Measurements from ENCODE around the gene NLGN4X.

The NLGN4X gene

DNA sequence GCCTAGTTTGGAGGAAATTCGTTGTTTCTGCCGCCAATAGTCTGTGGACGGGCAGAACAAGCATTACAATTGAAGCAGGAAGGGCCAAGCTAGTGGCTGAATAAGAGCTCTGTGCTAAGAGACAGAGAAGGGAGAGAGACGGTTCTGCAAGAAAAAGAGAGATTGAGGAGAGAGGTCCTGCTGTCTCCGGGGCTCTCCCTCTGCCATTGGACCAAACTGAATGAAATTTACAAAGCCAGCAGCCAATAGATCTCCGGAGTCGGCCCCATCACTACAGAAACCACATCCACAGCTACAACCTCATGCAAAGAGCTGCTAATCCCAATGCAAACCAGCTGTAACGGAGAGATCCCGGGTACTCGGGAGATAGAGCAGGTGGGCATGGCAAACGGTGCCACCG is at the start of gene NLGN4X:
Gene NLGN4X, minus strand, starts transcription at position 148 of the 400 bp plus-strand sequence. CDS start 77,401 bp downstream, outside the sequence.
- DNase-seq: no peak
- Histone ChIP-seq H3K4me3 (ENCODE audit: low read depth, low read length) (no peak within 1 kb of the TSS), H3K27me3 (ENCODE audit: insufficient read depth, low read depth, severe bottlenecking) (peaks cover 71% of the 10 kb centered on the region), H3K27ac (no peak within 1 kb of the TSS), H3K36me3 (no peaks in the 10 kb centered on the region), H3K9me3 (ENCODE audit: severe bottlenecking) (no peaks in the 10 kb centered on the region)
- TF ChIP-seq, protein P1, sequence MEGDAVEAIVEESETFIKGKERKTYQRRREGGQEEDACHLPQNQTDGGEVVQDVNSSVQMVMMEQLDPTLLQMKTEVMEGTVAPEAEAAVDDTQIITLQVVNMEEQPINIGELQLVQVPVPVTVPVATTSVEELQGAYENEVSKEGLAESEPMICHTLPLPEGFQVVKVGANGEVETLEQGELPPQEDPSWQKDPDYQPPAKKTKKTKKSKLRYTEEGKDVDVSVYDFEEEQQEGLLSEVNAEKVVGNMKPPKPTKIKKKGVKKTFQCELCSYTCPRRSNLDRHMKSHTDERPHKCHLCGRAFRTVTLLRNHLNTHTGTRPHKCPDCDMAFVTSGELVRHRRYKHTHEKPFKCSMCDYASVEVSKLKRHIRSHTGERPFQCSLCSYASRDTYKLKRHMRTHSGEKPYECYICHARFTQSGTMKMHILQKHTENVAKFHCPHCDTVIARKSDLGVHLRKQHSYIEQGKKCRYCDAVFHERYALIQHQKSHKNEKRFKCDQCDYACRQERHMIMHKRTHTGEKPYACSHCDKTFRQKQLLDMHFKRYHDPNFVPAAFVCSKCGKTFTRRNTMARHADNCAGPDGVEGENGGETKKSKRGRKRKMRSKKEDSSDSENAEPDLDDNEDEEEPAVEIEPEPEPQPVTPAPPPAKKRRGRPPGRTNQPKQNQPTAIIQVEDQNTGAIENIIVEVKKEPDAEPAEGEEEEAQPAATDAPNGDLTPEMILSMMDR (IDR thresholded peaks at IDR 0.05; ENCODE audit: low read depth, low read length): no peak

GRCh38 chrX:6266041-6266440 is 37.4 kb upstream of the NLGN4X start:
- H3K27ac ChIP-seq: no peak overlapping the region
- TF ChIP-seq, protein P1 (IDR thresholded peaks at IDR 0.05; ENCODE audit: low read depth, low read length): no peak
- H3K9me3 ChIP-seq (ENCODE audit: severe bottlenecking): no peaks in the 10 kb centered on the region
- H3K27me3 ChIP-seq (ENCODE audit: insufficient read depth, low read depth, severe bottlenecking): peaks cover 4% of the 10 kb centered on the region
- DNase-seq: no peak
- no peaks in the 10 kb centered on the region for H3K36me3 ChIP-seq
- no peak overlapping the region for H3K4me3 ChIP-seq (ENCODE audit: low read depth, low read length)

GRCh38 chrX:6262959-6263358 is 34.3 kb upstream of the NLGN4X start:
- DNase-seq: no peak
- TF ChIP-seq, protein P1 (IDR thresholded peaks at IDR 0.05; ENCODE audit: low read depth, low read length): no peak
- H3K27me3 ChIP-seq (ENCODE audit: insufficient read depth, low read depth, severe bottlenecking): peaks cover 4% of the 10 kb centered on the region
- H3K36me3 ChIP-seq: no peaks in the 10 kb centered on the region
- H3K9me3 ChIP-seq (ENCODE audit: severe bottlenecking): no peaks in the 10 kb centered on the region
- H3K27ac ChIP-seq: no peak overlapping the region
- H3K4me3 ChIP-seq (ENCODE audit: low read depth, low read length): no peak overlapping the region

GRCh38 chrX:6257025-6257424 is 28.4 kb upstream of the NLGN4X start:
- H3K9me3 ChIP-seq (ENCODE audit: severe bottlenecking): no peaks in the 10 kb centered on the region
- no peaks in the 10 kb centered on the region for H3K36me3 ChIP-seq
- no peak overlapping the region for H3K4me3 ChIP-seq (ENCODE audit: low read depth, low read length)
- TF ChIP-seq, protein P1 (IDR thresholded peaks at IDR 0.05; ENCODE audit: low read depth, low read length): no peak
- DNase-seq: no peak
- no peak overlapping the region for H3K27ac ChIP-seq
- peaks cover 23% of the 10 kb centered on the region for H3K27me3 ChIP-seq (ENCODE audit: insufficient read depth, low read depth, severe bottlenecking)

- Histone ChIP-seq H3K36me3 (no peaks in the 10 kb centered on the region), H3K9me3 (ENCODE audit: severe bottlenecking) (no peaks in the 10 kb centered on the region), H3K27ac (no peak overlapping the region), H3K4me3 (ENCODE audit: low read depth, low read length) (no peak overlapping the region), H3K27me3 (ENCODE audit: insufficient read depth, low read depth, severe bottlenecking) (peaks cover 24% of the 10 kb centered on the region)
- TF ChIP-seq, protein P1 (IDR thresholded peaks at IDR 0.05; ENCODE audit: low read depth, low read length): no peak
- DNase-seq: no peak
These were observed 16.0 kb upstream of the NLGN4X start for GRCh38 chrX:6244666-6245065.

DNA sequence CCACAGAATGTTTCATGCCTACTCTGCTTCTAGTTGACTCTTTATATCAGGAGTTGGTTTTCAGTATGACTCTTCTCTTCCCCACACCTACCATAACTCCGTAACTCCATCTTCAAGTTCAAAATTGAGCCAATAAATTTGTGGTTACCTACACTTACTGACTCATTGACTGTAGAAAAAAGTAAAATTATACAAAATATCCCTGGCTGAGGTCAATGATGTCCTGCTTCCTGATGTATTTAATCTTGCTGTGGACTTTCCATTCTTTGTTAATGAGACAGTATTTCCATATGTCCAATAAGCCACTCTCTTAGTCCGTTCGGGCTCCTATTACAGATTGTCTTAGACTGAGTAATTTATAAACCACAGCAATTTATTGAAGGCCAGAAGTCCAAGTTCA is 9.9 kb upstream of the NLGN4X start:
- no peaks in the 10 kb centered on the region for H3K9me3 ChIP-seq (ENCODE audit: severe bottlenecking)
- no peak for DNase-seq
- TF ChIP-seq, protein P1 (IDR thresholded peaks at IDR 0.05; ENCODE audit: low read depth, low read length): no peak
- no peaks in the 10 kb centered on the region for H3K36me3 ChIP-seq
- H3K27me3 ChIP-seq (ENCODE audit: insufficient read depth, low read depth, severe bottlenecking): peaks cover 19% of the 10 kb centered on the region
- H3K4me3 ChIP-seq (ENCODE audit: low read depth, low read length): no peak overlapping the region
- no peak overlapping the region for H3K27ac ChIP-seq

Data from WERI-Rb-1 (cell line).